Cardiac fibroblast (primary cell): Measurements from ENCODE around the gene HELLS.

Experiments used
- DNase-seq, 2 donors: peaks; one replicate each; pipeline versions ENCODE4 v3.0.0 to v3.0.0-alpha.2; 2010; ENCODE audit warnings: low read depth in 2 of 2
- H3K4me3 ChIP-seq, 2 donors: replicated peaks in 1 of 2; 1 replicate in 1 of 2; 2 replicates in 1 of 2; pipeline ENCODE4 v1.5.1; 2011; ENCODE audit warnings: low read depth in 2 of 2, low read length in 2 of 2, mild to moderate bottlenecking in 2 of 2, moderate library complexity in 1 of 2
- CTCF ChIP-seq: IDR thresholded peaks from one replicate; pipeline ENCODE4 v1.5.1; 2011; ENCODE audit warnings: low read depth, mild to moderate bottlenecking, low read length, inconsistent platforms

The HELLS gene

DNA sequence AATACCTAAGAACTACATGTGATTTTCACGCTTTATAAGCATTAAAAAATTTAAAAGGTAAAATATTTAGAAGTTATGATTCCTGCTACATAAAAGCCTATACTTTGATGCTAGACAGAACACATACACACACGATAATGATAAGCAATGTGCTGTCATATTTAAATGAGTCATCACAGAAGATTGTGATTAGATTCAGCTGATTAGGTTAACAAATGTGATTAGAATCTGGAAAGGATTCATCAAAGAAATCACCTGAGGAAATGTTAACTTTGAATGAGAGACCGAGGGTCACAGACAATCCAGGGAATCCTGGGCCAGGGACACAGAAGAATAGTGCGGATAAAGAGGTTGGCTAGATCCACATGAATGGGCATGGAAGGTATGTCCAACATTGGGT, 95.9 kb downstream of the HELLS start:
- H3K4me3 ChIP-seq = no peak overlapping the region
- no peak for DNase-seq
- TF ChIP-seq CTCF = no peak

- H3K4me3 ChIP-seq = no peak overlapping the region
- DNase-seq = no peak
- TF ChIP-seq CTCF = no peak
Measured at GRCh38 chr10:94644352-94644751, 98.8 kb downstream of the HELLS start.

DNA sequence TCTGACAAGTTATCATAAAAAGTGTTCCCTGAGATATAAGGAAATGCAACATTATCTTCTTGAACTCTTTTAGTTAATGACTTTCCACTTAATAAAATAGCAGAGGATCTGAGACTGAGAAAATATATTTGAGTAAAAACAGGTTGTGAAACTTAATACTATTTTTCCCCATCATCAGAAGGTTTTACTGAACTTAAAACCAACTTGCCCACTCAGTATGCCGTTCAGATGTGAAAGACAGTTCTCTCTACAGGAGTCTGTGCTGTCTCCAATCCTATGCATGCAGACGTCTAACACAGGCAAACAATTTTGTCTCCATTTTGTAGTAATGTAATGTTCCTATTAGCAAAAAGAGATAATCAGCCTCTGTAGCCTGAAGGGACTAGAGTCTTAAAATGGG, 99.7 kb downstream of the HELLS start:
- TF ChIP-seq CTCF = no peak
- no peak for DNase-seq
- H3K4me3 ChIP-seq = no peak overlapping the region
